ENCODE measurements around the gene DOK5.
"Not testable (repeated sequence)": the region's sequence is repeated elsewhere in the genome, so short reads cannot be mapped to it uniquely, and the experiment has no call there.

Gene DOK5

GRCh38 chr20:54479937-54480336 is 4.5 kb downstream of the DOK5 start:
- TF ChIP-seq CTCF (conservative IDR thresholded peaks at IDR 0.05), result peak; percentile 18; the same call in 1 of the 2 replicates

GRCh38 chr20:54481442-54481841 is 6.0 kb downstream of the DOK5 start:
- TF ChIP-seq CTCF (conservative IDR thresholded peaks at IDR 0.05), result no peak
- no peak overlapping the region for H3K27ac ChIP-seq

More at GRCh38 chr20:54479937-54480336, 4.5 kb downstream of the DOK5 start:
- H3K27ac ChIP-seq, result not testable (repeated sequence)

GRCh38 chr20:54485631-54486030 is 10.2 kb downstream of the DOK5 start:
- H3K27ac ChIP-seq, result no peak overlapping the region
- no peak for TF ChIP-seq CTCF (conservative IDR thresholded peaks at IDR 0.05)

DNA sequence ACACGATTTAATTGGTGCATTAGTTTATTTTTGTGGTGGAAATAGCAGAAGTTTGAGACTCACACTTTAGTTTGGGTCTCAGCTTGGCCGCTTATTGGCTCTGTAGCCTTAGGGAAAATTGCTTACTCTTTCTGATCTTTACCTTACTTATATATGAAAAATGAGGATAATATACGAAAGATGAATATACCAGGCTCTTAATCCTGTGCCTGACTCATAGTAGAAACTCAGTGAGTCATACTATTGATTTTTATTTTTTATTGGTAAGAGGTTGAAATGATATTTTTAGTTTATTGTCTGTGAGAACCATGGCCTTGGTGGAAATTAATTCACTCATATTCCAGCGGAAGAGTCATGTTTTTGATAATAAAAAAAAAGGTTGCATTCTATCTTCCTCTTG is 11.2 kb downstream of the DOK5 start:
- H3K27ac ChIP-seq, result no peak overlapping the region
- no peak for TF ChIP-seq CTCF (conservative IDR thresholded peaks at IDR 0.05)

DNA sequence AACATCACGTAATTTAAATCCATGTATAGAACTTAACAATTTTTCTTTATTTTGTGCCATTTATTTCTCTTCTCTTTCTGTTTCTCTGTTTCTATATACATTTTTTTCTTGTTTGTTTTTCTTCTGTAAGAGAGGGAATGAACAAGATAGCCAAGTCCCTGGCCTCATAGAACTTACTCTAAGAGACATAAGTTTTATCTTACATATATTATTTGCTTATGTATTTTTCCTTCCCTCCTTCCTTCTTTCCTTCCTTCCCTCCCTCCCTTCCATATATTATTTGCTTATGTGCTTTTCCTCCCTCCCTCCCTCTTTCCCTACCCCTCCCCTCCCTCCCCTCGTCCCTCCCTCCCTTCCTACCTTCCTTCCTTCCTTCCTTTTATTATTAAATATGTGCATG is 13.0 kb downstream of the DOK5 start:
- no peak overlapping the region for H3K27ac ChIP-seq
- TF ChIP-seq CTCF (conservative IDR thresholded peaks at IDR 0.05), result no peak

DNA sequence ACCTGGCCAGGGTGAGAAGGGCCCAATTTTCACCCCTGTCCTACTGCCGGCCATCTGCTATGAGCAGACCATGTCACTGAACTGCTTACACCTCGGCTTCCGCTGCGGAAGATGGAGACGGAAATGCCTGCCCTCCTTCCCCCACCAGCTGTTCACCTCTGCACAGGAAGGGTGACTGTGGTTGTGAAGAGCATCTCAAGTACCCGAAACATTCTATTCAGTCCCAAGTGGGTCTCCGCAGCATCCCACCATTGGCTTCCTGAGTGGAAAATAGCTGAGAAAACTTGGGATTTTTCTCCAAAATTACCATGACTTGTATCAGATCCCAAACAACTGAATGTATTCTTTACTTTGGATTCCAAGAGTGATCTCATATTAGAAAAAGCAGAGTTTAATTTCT is 16.1 kb downstream of the DOK5 start:
- TF ChIP-seq CTCF (conservative IDR thresholded peaks at IDR 0.05), result no peak

GRCh38 chr20:54494303-54495006 is 19.1 kb downstream of the DOK5 start:
- no peak for TF ChIP-seq CTCF (conservative IDR thresholded peaks at IDR 0.05)

More for the DNA sequence above, 16.1 kb downstream of the DOK5 start:
- H3K27ac ChIP-seq, result no peak overlapping the region

More at GRCh38 chr20:54494303-54495006, 19.1 kb downstream of the DOK5 start:
- H3K27ac ChIP-seq, result no peak overlapping the region
